CD4-positive, alpha-beta T cell (primary cell): Measurements from ENCODE around the gene FOLR3. TPM values are rescaled to one million over a fixed set of nuclear protein-coding genes. Genes with fewer than 3 reads are reported as not detected.

Source experiments
- ATAC-seq: fragments of 200-7000 bp; cut with Tn5 transposase; one replicate; pipeline ENCODE4 v1.10.0; 2022; ENCODE audit warnings: mild to moderate bottlenecking; ENCODE audit not compliant: poor library complexity
- CTCF ChIA-PET: fragments of 350-600 bp; sonication (Branson Sonifier 250); formaldehyde crosslinking; loops from one replicate; lab custom pipeline; 2021; ENCODE audit warnings: antibody characterized with exemption, inconsistent platforms; lab: Charles Lee
- POLR2A ChIA-PET: fragments of 350-600 bp; sonication (Branson Sonifier 250); formaldehyde crosslinking; loops from one replicate; lab custom pipeline; 2021; ENCODE audit warnings: antibody characterized with exemption, inconsistent platforms; lab: Charles Lee
- DNase-seq, 14 experiments: peaks; one replicate each; pipeline ENCODE4 v3.0.0-alpha.2; 2013 to 2020; ENCODE audit warnings: mixed read lengths in 2 of 14
- H3K27ac ChIP-seq, 2 donors: one replicate each; pipeline versions ENCODE4 v1.5.1 to v1.7.0; 2013; ENCODE audit warnings: low read length in 2 of 2, low read depth in 1 of 2, mild to moderate bottlenecking in 1 of 2
- H3K27me3 ChIP-seq, 2 experiments: 1 replicate in 1 of 2; 2 replicates in 1 of 2; pipeline versions ENCODE4 v1.6.1 to v1.7.0; 2013; ENCODE audit warnings: low read length in 2 of 2, control low read depth in 1 of 2, mild to moderate bottlenecking in 1 of 2, moderate library complexity in 1 of 2; ENCODE audit not compliant: insufficient read depth in 2 of 2, control insufficient read depth in 1 of 2
- H3K36me3 ChIP-seq: one replicate; pipeline ENCODE4 v1.6.1; 2013; ENCODE audit warnings: low read length, control low read depth; ENCODE audit not compliant: insufficient read depth
- H3K4me1 ChIP-seq: one replicate; pipeline ENCODE4 v1.6.1; 2013; ENCODE audit warnings: low read length, control low read depth; ENCODE audit not compliant: insufficient read depth
- H3K4me3 ChIP-seq: one replicate; pipeline ENCODE4 v1.5.1; 2013; ENCODE audit warnings: mild to moderate bottlenecking, low read length, moderate library complexity
- H3K9me3 ChIP-seq, 2 experiments: 1 replicate in 1 of 2; 2 replicates in 1 of 2; pipeline versions ENCODE4 v1.6.1 to v1.7.0; 2013; ENCODE audit warnings: low read length in 2 of 2, mild to moderate bottlenecking in 2 of 2, control low read depth in 1 of 2, moderate library complexity in 1 of 2; ENCODE audit not compliant: control insufficient read depth in 1 of 2, insufficient read depth in 1 of 2
- H3K27ac Mint-ChIP-seq: one replicate; pipeline ENCODE4 v1.8.0; 2020; ENCODE audit warnings: mixed read lengths
- H3K27me3 Mint-ChIP-seq: one replicate; pipeline ENCODE4 v1.8.0; 2021; ENCODE audit warnings: mixed read lengths
- H3K36me3 Mint-ChIP-seq: one replicate; pipeline ENCODE4 v1.8.0; 2021; ENCODE audit warnings: low read depth, mixed read lengths
- H3K4me1 Mint-ChIP-seq: one replicate; pipeline ENCODE4 v1.8.0; 2021; ENCODE audit warnings: low read depth, mixed read lengths
- H3K4me3 Mint-ChIP-seq: one replicate; pipeline ENCODE4 v1.8.0; 2020; ENCODE audit warnings: mild to moderate bottlenecking, mixed read lengths
- H3K9me3 Mint-ChIP-seq: one replicate; pipeline ENCODE4 v1.8.0; 2020; ENCODE audit warnings: mixed read lengths
- CTCF ChIP-seq: fragments of 200-600 bp; IDR thresholded peaks from one replicate; pipeline ENCODE4 v1.8.0; 2022; ENCODE audit warnings: antibody characterized with exemption, mild to moderate bottlenecking
- intact Hi-C, 2 experiments: fragments of 100-400 bp; cut with DNase I in 1 of 2; cut with micrococcal nuclease in 1 of 2; formaldehyde crosslinking; loops; one replicate each; pipeline versions ENCODE4 v1.15.1 to v1.9.0; 2023 to 2025; cut with DNase I, micrococcal nuclease
- total RNA-seq, 174 experiments: library from RNA in 2 of 174; stranded (reverse) in 2 of 174; gene quantifications; one replicate each; pipeline ENCODE4 v1.2.3 and lab custom pipeline; 2021 to 2026

FOLR3 gene
- total RNA-seq, 2 experiments from 2014 or later = 0.47 TPM; not detected in 1

GRCh38 chr11:72136684-72137262 lies 1.2 kb downstream of the FOLR3 start:
- POLR2A ChIA-PET = no interaction called here
- Mint-ChIP-seq H3K4me1 (no peaks in the 10 kb centered on the region), H3K4me3 (no peak overlapping the region), H3K9me3 (no peaks in the 10 kb centered on the region), H3K27ac (no peak overlapping the region), H3K27me3 (peaks cover 15% of the 10 kb centered on the region), H3K36me3 (no peaks in the 10 kb centered on the region)
- H3K27me3 ChIP-seq = peaks cover 0 to 4% of the 10 kb centered on the region in 2 experiments
- no peak for TF ChIP-seq CTCF
- CTCF ChIA-PET = no interaction called here
- intact Hi-C loops = no loop called here
- ATAC-seq (no peak), DNase-seq (no peak)
- H3K27ac ChIP-seq = no peak overlapping the region
- H3K4me3 ChIP-seq = no peak overlapping the region
- H3K36me3 ChIP-seq = no peaks in the 10 kb centered on the region
- H3K9me3 ChIP-seq = peaks cover 0 to 5% of the 10 kb centered on the region in 2 experiments
- no peaks in the 10 kb centered on the region for H3K4me1 ChIP-seq

GRCh38 chr11:72138821-72139390 lies 3.4 kb downstream of the FOLR3 start:
- intact Hi-C loops = no loop called here
- Histone ChIP-seq H3K27ac (no peak overlapping the region), H3K27me3 (no peaks in the 10 kb centered on the region), H3K4me1 (no peaks in the 10 kb centered on the region), H3K4me3 (no peak overlapping the region), H3K36me3 (no peaks in the 10 kb centered on the region), H3K9me3 (peaks cover 0 to 5% of the 10 kb centered on the region in 2 experiments)
- Mint-ChIP-seq H3K36me3 (no peaks in the 10 kb centered on the region), H3K9me3 (no peaks in the 10 kb centered on the region), H3K27me3 (peaks cover 8% of the 10 kb centered on the region), H3K4me3 (no peak overlapping the region), H3K27ac (no peak overlapping the region), H3K4me1 (no peaks in the 10 kb centered on the region)
- ATAC-seq (no peak), DNase-seq (no peak)
- TF ChIP-seq CTCF = no peak
- POLR2A ChIA-PET = no interaction called here
- CTCF ChIA-PET = no interaction called here

GRCh38 chr11:72139500-72139899 lies 4.0 kb downstream of the FOLR3 start:
- POLR2A ChIA-PET = no interaction called here
- Mint-ChIP-seq H3K4me3 (no peak overlapping the region), H3K36me3 (no peaks in the 10 kb centered on the region), H3K27ac (no peak overlapping the region), H3K4me1 (no peaks in the 10 kb centered on the region), H3K27me3 (peaks cover 11% of the 10 kb centered on the region), H3K9me3 (no peaks in the 10 kb centered on the region)
- H3K27ac ChIP-seq = no peak overlapping the region
- H3K9me3 ChIP-seq = peaks cover 0 to 5% of the 10 kb centered on the region in 2 experiments
- H3K27me3 ChIP-seq = no peaks in the 10 kb centered on the region
- DNase-seq (no peak), ATAC-seq (no peak)
- H3K4me3 ChIP-seq = no peak overlapping the region
- intact Hi-C loops = no loop called here
- H3K4me1 ChIP-seq = no peaks in the 10 kb centered on the region
- CTCF ChIA-PET = no interaction called here
- no peak for TF ChIP-seq CTCF
- H3K36me3 ChIP-seq = no peaks in the 10 kb centered on the region
